HG03280 (cell line): ENCODE results near the gene TSPAN13.
"Not testable (repeated sequence)": the region's sequence is repeated elsewhere in the genome, so short reads cannot be mapped to it uniquely, and the experiment has no call there.

Experiments
- ATAC-seq: cut with Tn5 transposase; IDR thresholded peaks from one replicate; pipeline ENCODE4 v1.9.1; 2021; ENCODE audit warnings: mild to moderate bottlenecking, moderate library complexity; ENCODE audit not compliant: unreplicated experiment

Gene TSPAN13

GRCh38 chr7:16740623-16740953 is 13.0 kb upstream of the TSPAN13 start:
- no peak for ATAC-seq

- ATAC-seq, result no peak
These were observed 12.6 kb upstream of the TSPAN13 start for GRCh38 chr7:16740996-16741395.

DNA sequence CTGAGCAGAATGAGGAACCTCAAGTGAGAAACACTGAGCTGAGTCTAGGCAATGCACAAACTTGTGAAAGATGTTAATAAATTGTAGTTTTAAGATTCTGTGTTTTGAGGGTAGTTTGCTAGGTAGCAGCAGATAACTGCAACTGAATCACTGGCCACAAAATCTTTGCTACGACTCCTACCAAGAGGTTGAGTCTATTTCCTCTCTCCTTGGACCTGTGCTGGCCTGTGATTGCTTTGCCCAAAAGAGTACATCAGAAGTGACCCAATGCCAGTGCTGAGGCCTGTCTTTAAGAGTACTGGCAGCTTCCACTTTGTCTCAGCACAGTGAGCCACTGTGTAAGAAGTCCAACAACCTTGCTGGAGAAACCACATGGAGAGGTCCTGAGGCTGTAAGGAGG is 11.9 kb upstream of the TSPAN13 start:
- no peak for ATAC-seq

DNA sequence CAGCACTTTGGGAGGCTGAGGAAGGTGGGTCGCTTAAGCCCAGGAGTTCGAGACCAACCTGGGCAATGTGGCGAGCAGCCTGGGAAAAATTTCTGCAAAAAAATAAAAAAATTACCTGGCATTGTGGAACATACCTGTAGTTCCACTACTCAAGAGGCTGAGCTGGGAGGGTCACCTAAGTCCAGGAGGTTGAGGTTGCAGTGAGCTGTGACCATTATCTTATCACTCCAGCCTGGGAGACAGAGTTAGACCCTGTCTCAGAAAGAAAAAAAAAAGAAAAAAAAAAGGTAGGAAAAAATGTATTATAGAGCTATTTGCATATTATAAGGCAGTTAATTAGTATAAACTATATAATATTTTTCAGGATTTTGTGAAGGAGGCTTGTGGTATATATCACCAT is 11.0 kb upstream of the TSPAN13 start:
- no peak for ATAC-seq

GRCh38 chr7:16743236-16743635 is 10.3 kb upstream of the TSPAN13 start:
- ATAC-seq, result no peak

DNA sequence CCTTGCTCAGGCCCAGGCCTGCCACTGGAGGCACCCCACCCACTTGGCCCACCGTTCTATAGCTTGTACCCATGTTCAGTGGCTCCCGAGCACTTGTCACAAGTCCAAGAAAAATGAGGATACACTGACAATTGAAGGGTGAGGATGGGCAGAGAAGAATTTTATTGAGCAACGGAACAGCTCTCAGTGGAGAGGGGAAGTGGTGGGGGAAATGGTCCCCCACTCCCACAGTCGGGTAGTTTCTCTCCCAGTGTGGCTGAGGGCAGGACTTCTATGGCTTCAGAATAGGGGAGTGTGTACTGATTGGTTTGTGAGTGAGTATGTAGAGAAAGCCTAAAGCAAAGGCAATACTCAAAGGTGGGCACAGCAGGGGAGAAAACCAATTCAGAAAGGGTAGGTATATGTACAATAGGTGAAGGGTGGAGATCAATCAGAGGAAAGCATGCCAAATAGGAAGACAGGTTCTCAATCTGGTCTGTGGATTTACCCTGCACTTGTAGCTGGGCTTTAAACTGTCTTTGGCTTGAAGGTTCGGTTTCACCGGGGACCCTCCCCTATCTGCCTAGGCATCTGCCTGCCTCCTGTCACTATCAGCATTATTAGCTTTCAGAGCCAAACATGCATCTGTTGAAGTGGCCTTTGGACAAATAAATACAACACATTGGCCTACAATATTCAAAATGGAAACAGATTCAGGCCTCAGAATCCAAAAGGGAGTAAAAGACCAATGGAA is 8.9 kb upstream of the TSPAN13 start:
- no peak for ATAC-seq

DNA sequence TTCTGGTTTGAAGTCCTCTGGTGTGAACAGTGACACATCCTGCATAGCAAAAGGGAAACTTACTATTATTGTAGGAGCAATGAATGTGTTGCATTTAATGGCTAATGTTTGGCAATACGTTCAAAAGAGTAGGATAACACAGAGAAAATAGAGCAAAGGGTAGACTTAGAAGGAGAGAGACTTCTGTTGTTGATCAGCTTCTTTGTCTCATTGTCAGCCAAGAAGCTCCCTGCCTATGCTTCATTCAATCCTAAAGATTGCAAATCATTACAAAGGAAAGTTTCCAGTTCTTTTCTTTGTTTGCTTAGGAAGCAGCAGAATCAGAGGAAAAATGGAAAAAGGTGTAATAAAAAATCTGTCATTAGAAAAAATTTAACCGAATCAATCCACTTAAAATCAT is 7.9 kb upstream of the TSPAN13 start:
- ATAC-seq, result no peak

DNA sequence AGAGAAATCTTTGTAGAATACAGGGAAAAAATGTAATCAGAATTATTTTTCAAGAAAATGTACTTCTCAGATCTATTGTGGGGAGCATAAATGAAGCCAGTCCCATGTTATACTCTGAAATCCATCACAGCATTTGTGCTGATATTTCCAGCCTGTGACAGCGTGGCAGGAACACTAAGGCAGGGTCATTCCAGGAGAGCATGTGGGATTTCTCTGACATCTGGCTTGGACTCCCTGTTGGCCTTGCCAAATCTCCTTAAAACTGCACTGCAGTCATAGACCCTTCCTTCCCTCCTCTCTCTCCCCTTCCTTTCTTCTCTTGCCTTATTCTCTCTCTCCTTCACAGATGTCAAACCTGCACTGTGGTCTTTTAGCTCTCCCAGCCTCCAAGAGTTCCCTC is 6.5 kb upstream of the TSPAN13 start:
- no peak for ATAC-seq

DNA sequence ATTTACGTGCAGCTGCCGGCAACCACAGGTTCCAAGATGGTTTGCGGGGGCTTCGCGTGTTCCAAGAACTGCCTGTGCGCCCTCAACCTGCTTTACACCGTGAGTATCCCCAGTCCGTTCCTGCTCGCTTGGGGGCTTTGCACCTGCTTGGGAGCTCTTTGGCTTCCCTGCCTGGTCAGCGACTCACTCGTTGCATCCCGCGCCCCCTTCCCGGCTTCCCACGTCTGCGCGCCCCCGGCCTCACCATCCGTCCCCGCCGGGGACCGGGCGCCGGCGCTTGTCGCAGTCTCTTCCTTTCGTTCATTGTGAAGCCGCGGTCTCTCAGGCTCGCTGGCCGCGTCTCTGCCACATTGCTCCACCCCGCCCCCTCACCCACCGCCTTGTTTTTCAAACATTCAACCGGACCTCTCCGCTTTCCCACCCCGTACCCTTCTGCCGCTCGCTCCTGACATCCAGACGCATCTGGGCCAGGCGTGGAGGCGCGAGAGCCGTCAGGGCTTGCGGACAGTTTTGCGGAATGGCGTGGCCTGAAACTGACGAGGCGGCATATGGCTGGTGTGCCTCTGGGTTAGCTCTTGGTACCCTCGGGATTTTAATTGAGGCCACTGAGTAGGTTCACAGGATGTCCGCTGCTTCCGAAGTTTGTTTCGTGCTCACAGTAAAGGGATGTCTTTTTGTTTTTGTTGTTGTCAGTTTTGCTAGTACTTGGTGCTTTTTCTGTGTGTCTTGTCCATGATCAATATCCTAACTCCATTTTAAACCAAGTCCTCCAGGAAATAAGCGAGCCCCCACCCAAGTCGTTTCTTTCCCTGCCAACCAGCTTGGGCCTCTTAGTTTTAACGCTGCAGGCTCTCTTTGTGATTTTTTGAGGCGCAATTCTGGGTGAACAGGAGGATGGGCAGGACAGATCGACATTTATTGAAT is 639 bp downstream of the TSPAN13 start:
- ATAC-seq, result peak; percentile 33

- no peak for ATAC-seq
These were observed 1.3 kb downstream of the TSPAN13 start for GRCh38 chr7:16754856-16755317.

DNA sequence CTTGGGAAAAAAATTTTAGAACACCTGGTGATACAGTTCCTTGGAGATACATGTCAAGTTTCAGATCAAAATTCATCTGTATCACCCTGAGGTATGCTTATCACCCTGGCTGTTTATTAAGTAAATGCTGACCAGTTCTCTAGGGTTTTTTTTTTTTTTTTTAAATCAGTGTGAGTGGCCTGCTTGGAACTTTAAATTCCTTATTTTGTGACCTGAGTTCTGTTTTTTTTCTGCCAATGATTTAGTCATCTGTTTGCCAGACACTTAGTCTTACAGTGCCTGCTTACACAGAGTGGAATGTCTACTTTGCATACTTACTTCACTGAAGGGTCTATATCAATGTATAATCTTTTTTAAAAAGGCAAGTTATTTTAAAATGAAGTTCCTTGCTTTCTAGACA is 1.8 kb downstream of the TSPAN13 start:
- ATAC-seq, result no peak

DNA sequence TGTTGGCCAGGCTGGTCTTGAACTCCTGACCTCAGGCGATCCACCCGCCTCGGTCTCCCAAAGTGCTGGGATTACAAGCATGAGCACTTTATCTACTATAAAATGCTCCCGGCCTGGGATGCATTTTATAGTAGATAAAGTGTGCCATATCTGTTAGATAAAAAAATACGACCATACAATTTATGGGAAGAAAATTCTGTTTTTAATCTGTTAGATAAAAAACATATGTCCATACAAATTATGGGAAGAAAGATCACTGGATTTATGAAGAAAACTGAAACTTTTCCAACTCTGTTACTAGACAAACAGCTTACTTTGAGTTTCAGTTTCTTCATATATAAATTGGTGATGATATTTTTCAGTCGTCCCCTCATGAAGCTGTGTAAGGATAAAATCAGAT is 4.5 kb downstream of the TSPAN13 start:
- no peak for ATAC-seq

- no peak for ATAC-seq
These were observed 5.4 kb downstream of the TSPAN13 start for GRCh38 chr7:16758631-16759611.

- ATAC-seq, result no peak
These were observed 6.3 kb downstream of the TSPAN13 start for GRCh38 chr7:16759840-16760239.

- no peak for ATAC-seq
These were observed 8.6 kb downstream of the TSPAN13 start for GRCh38 chr7:16762177-16762576.

DNA sequence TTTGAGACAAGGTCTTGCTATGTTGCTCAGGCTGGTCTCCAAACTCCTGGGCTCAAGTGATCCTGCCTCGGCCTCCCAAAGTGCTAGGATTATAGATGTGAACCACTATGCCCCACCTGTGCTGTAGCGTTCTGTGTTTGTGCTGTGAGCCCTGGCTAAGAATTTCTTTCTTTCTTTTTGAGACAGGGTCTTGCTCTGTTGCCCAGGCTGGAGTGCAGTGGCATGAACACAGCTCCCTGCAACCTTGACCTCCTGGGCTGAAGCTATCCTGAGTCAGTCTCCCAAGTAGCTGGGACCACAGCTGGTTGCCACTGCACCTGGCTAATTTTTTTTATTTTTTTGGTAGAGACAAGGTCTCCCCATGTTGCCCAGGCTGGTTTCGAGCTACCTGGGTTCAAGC is 11.4 kb downstream of the TSPAN13 start:
- no peak for ATAC-seq

GRCh38 chr7:16765436-16765859 is 11.9 kb downstream of the TSPAN13 start:
- ATAC-seq, result no peak

DNA sequence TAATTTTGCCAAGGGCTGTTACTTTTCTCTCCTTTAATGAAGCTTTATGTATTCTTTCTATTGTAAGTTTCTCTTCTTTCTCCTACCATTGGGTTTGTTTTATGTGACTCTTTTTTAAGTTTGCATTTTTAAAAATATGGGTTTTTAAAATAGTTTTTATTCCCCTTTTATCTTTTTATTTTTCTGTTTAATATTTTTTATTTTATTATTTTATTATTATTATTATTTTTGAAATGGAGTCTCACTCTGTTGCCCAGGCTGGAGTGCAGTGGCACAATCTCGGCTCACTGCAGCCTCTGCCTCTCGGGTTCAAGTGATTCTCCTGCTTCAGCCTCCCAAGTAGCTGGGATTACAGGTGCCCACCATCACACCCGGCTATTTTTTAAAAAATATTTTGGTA is 16.4 kb downstream of the TSPAN13 start:
- ATAC-seq, result not testable (repeated sequence)

DNA sequence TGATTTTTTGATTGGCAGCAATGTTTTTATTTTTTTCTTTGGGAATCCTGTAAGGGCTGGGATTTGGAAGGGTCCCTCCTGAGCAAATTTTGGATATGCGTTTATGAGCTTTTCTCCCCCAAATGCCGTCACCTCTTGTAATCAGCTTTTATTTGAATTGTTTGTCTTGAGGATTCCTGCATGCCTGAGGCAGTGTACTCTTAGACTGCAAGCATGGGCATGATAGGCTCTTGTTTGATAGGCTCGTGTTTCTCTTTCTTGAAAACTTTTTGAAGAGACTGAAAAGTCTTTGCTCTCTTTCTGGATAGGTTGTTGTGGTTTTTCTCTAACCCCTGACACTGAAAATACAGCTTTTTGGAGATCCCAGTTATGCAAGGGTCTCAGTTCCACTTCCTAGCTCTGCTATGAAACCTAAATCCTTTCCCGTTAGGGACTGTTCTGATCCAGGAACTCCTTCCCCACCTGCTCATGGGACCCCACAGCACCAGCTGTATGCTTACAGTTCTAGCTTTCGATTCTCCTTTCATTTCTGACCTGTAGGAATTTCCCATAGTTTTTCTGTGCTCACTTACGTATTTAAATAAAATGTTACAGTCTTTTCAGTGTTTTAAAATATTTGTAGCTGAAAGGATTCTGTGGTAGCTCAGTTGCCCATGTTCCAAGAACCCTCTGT is 17.2 kb downstream of the TSPAN13 start:
- ATAC-seq, result no peak

DNA sequence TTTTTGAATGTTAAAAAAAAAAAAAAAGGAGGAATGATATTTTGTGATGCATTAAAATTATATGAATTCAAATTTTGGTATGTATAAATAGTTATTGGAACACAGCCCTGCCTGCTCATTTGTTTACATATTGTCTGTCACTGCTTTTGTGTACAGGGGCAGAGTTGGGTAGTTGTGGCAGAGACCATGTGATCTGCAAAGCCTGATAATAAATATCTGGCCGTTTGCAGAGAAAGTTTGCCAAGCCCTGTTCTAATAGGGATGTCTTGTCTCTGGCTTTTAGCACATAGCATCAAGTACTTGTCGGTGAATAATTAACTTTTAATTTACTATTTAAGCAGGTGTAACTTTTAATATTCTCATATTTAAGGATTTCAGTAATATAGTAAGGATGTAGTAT is 19.8 kb downstream of the TSPAN13 start:
- no peak for ATAC-seq
